Common myeloid progenitor, CD34-positive (primary cell): ENCODE results near the gene RUNX1.

Experiments
- CTCF ChIA-PET: fragments of 350-600 bp; sonication (Branson Sonifier 250); formaldehyde crosslinking; loops from one replicate; lab custom pipeline; 2021; ENCODE audit warnings: antibody characterized with exemption; lab: Charles Lee
- POLR2A ChIA-PET: fragments of 350-600 bp; sonication (Branson Sonifier 250); formaldehyde crosslinking; loops from one replicate; lab custom pipeline; 2021; ENCODE audit warnings: antibody characterized with exemption; lab: Charles Lee
- DNase-seq, 3 donors: peaks; one replicate each; pipeline versions ENCODE4 v3.0.0 to v3.0.0-alpha.2; 2013
- H3K27ac ChIP-seq, 2 experiments: 1 replicate in 1 of 2; 2 replicates in 1 of 2; pipeline ENCODE4 v1.7.0; 2013; ENCODE audit warnings: inconsistent platforms in 2 of 2, low read length in 2 of 2, mild to moderate bottlenecking in 2 of 2, low read depth in 1 of 2, moderate library complexity in 1 of 2; ENCODE audit not compliant: severe bottlenecking in 2 of 2, insufficient read depth in 1 of 2, poor library complexity in 1 of 2
- H3K27me3 ChIP-seq, 5 experiments: replicated peaks in 2 of 5; 1 replicate in 3 of 5; 2 replicates in 2 of 5; pipeline versions ENCODE4 v1.6.1 to v1.7.0; 2013; ENCODE audit warnings: low read length in 4 of 5, mild to moderate bottlenecking in 2 of 5, moderate library complexity in 2 of 5, inconsistent platforms in 1 of 5; ENCODE audit not compliant: insufficient read depth in 5 of 5, control insufficient read depth in 4 of 5
- H3K36me3 ChIP-seq, 4 experiments: 1 replicate in 2 of 4; 2 replicates in 2 of 4; pipeline versions ENCODE4 v1.6.1 to v1.7.0; 2013; ENCODE audit warnings: low read length in 3 of 4, control low read depth in 1 of 4, mild to moderate bottlenecking in 1 of 4; ENCODE audit not compliant: control insufficient read depth in 4 of 4, insufficient read depth in 4 of 4
- H3K4me1 ChIP-seq, 4 experiments: 1 replicate in 3 of 4; 2 replicates in 1 of 4; pipeline versions ENCODE4 v1.6.1 to v1.7.1; 2013; ENCODE audit warnings: low read length in 3 of 4, mild to moderate bottlenecking in 3 of 4, control low read depth in 1 of 4, inconsistent platforms in 1 of 4, moderate library complexity in 1 of 4; ENCODE audit not compliant: control insufficient read depth in 4 of 4, insufficient read depth in 4 of 4; ENCODE audit errors: control extremely low read depth in 1 of 4
- H3K4me3 ChIP-seq, 7 experiments: 1 replicate in 4 of 7; 2 replicates in 3 of 7; pipeline versions ENCODE4 v1.5.1 to v1.7.0; 2013; ENCODE audit warnings: mild to moderate bottlenecking in 7 of 7, low read length in 6 of 7, moderate library complexity in 6 of 7, inconsistent platforms in 2 of 7, low read depth in 2 of 7, control low read depth in 1 of 7; ENCODE audit not compliant: insufficient read depth in 4 of 7, control insufficient read depth in 1 of 7; ENCODE audit errors: extremely low read depth in 1 of 7
- H3K9me3 ChIP-seq, 5 experiments: 1 replicate in 4 of 5; 2 replicates in 1 of 5; pipeline versions ENCODE4 v1.6.1 to v1.7.1; 2013; ENCODE audit warnings: low read length in 4 of 5, mild to moderate bottlenecking in 2 of 5, inconsistent platforms in 1 of 5, low read depth in 1 of 5, moderate library complexity in 1 of 5; ENCODE audit not compliant: control insufficient read depth in 4 of 5, insufficient read depth in 2 of 5; ENCODE audit errors: control extremely low read depth in 1 of 5
- WGBS: methylation state at CpG from one replicate; pipeline ENCODE4 v1.1.5; 2013; ENCODE audit not compliant: insufficient coverage; 5-methylcytosine and 5-hydroxymethylcytosine counted together

Gene RUNX1

DNA sequence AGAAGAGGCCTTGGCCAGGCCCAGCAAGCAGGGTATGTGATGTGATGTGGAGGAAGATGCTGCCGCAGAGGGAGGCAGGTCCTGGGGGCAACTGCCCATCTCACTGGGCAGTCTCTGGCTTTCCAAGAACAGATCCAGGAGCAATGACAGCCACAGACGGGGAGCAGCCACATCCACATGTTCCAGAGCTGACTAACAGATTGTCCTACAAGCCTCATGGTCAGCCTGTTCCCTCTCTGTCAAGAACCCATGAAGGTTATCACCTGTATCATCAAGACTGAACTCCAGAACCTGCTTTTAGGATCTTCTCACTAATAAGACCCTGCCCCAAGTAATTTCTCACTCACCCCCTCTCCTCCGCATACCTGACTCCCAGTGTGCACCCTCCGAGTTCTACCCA is 187.8 kb downstream of the RUNX1 start:
- POLR2A ChIA-PET, result no interaction called here
- 95% methylated on average over 3 of the region's 4 CpGs for WGBS
- peaks cover 30 to 98% (median 89%) of the 10 kb centered on the region in 4 experiments for H3K36me3 ChIP-seq

DNA sequence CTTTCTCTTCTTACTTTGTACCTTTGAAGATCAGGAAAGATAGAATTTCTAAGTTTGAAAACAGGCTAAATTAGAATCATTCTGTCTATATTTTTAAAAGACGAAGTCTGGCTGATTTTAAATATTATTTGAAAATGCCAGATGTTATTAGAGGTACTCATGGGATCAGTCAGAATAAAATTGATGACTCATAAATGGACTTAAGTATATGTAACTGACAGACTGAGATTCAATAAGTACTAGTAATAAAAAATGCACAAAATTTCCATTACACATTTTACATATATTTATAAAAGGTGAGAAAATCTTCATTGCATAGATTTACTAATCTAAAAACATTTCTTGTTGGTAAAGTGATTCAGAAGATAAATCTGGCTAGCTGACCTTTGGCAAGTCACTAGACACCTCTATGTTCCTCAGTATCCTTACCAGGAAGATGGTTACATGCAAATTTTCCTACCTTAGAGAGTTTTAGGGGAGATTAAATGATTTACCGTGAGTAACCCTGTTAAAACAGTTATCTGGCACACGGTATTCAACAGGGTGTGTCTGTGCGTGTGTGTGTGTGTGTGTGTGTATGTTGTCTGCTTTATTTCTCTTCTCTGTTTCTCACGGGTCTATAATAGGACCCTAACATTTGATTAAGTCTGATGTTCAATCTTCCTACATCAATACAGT is 189.0 kb downstream of the RUNX1 start:
- ChIA-PET CTCF (no interaction called here), POLR2A (no interaction called here)
- DNase-seq, result no peak
- Histone ChIP-seq H3K27me3 (no peaks in the 10 kb centered on the region), H3K27ac (no peak overlapping the region), H3K36me3 (peaks cover 30 to 97% (median 87%) of the 10 kb centered on the region in 4 experiments), H3K9me3 (no peaks in the 10 kb centered on the region), H3K4me1 (no peaks in the 10 kb centered on the region), H3K4me3 (no peak overlapping the region)
- 93% methylated on average over 2 of the region's 5 CpGs for WGBS

More for the DNA sequence above, 187.8 kb downstream of the RUNX1 start:
- Histone ChIP-seq H3K4me3 (no peak overlapping the region), H3K27ac (no peak overlapping the region), H3K27me3 (no peaks in the 10 kb centered on the region), H3K4me1 (peaks cover 3 to 10% (median 6%) of the 10 kb centered on the region in 4 experiments), H3K9me3 (no peaks in the 10 kb centered on the region)
- CTCF ChIA-PET, result no interaction called here
- DNase-seq, result no peak

DNA sequence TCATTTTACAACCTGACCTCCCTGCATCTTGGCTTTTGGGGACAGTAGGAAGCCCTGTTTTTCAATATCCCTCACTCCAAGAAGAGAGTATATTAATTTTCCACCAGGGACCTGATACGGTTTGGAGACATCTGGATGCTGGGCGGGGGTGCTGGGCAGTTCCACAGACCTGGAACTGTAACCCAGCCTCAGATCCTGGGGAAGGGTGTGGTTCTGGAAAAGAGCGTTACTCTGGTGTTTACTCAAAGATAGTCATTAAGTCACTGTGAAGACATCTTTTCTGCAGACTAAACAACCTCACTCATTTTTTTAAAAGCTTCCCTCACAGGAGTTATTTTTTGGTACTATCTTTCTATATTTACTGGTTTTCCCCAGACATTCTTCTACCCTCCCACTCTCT is 190.5 kb downstream of the RUNX1 start:
- Histone ChIP-seq H3K36me3 (peaks cover 22 to 97% (median 80%) of the 10 kb centered on the region in 4 experiments), H3K27me3 (no peaks in the 10 kb centered on the region), H3K9me3 (no peaks in the 10 kb centered on the region), H3K4me3 (no peak overlapping the region), H3K27ac (no peak overlapping the region), H3K4me1 (no peaks in the 10 kb centered on the region)
- ChIA-PET CTCF (interaction anchor here (1.2 to 2.3 kb wide), 4 partner anchors 9 to 18 kb away, joined by 4 to 9 read pairs (median 4); no protein-coding TSS in a partner anchor), POLR2A (no interaction called here)
- DNase-seq, result no peak
- 92% methylated on average over 2 of the region's 3 CpGs for whole genome bisulfite sequencing

DNA sequence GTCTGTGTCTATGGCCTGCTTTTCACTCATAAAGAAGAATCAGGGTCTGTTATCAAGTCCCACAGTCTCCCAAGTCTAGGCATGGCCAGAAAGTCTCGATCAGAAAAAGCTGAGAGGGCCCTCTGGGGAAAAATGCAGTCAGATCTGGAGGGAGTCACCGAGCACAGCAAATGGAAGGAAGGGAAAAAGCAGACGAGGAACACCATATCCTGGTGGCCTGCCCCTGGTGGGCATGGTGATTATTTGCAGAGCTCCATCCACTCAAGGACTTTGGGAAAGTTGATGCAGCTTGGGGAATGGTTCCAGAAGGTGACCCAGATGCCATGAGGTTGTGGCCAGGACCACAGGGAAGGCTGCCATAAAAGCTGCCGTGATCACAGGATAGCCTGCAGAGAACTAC is 191.2 kb downstream of the RUNX1 start:
- H3K27me3 ChIP-seq, result no peaks in the 10 kb centered on the region
- no peak overlapping the region for H3K27ac ChIP-seq
- DNase-seq, result no peak
- ChIA-PET CTCF (interaction anchor here (1.2 to 2.3 kb wide), 4 partner anchors 9 to 18 kb away, joined by 4 to 9 read pairs (median 4); no protein-coding TSS in a partner anchor), POLR2A (no interaction called here)
- no peaks in the 10 kb centered on the region for H3K4me1 ChIP-seq
- WGBS, result 96% methylated on average over 4 of the region's 4 CpGs
- no peak overlapping the region for H3K4me3 ChIP-seq
- peaks cover 24 to 98% (median 79%) of the 10 kb centered on the region in 4 experiments for H3K36me3 ChIP-seq
- H3K9me3 ChIP-seq, result no peaks in the 10 kb centered on the region

- ChIA-PET POLR2A (no interaction called here), CTCF (interaction anchor here (1.2 to 2.3 kb wide), 3 partner anchors 9 to 19 kb away, joined by 4 to 9 read pairs (median 4); no protein-coding TSS in a partner anchor)
Observed at GRCh38 chr21:34857122-34857713, 191.9 kb downstream of the RUNX1 start.

GRCh38 chr21:34852448-34852847 is 196.7 kb downstream of the RUNX1 start:
- 70% methylated on average over 2 of the region's 3 CpGs for WGBS
- Histone ChIP-seq H3K36me3 (peaks cover 29 to 86% (median 65%) of the 10 kb centered on the region in 4 experiments), H3K4me3 (no peak overlapping the region)

More at GRCh38 chr21:34857122-34857713, 191.9 kb downstream of the RUNX1 start:
- no peaks in the 10 kb centered on the region for H3K4me1 ChIP-seq
- H3K36me3 ChIP-seq, result peaks cover 29 to 98% (median 80%) of the 10 kb centered on the region in 4 experiments
- H3K27ac ChIP-seq, result no peak overlapping the region
- WGBS, result 87% methylated on average over 5 of the region's 9 CpGs
- no peaks in the 10 kb centered on the region for H3K27me3 ChIP-seq
- no peak overlapping the region for H3K4me3 ChIP-seq
- no peaks in the 10 kb centered on the region for H3K9me3 ChIP-seq
- DNase-seq, result no peak

More at GRCh38 chr21:34852448-34852847, 196.7 kb downstream of the RUNX1 start:
- CTCF ChIA-PET, result interaction anchor here (1.1 kb wide), 1 partner anchor 106 kb away, joined by 3 read pairs; no protein-coding TSS in a partner anchor
- DNase-seq, result no peak
- H3K27me3 ChIP-seq, result no peaks in the 10 kb centered on the region
- H3K4me1 ChIP-seq, result peaks cover 2 to 7% (median 7%) of the 10 kb centered on the region in 4 experiments
- POLR2A ChIA-PET, result interaction anchor here (0.6 kb wide), 1 partner anchor 10 kb away, joined by 3 read pairs; no protein-coding TSS in a partner anchor
- H3K27ac ChIP-seq, result no peak overlapping the region
- no peaks in the 10 kb centered on the region for H3K9me3 ChIP-seq
